Lower lobe of right lung (tissue), 2 donors: ENCODE results near the gene TNNC1. TPM values are rescaled to one million over a fixed set of nuclear protein-coding genes. Genes with fewer than 3 reads are reported as not detected.

Source experiments
- ATAC-seq, 2 donors: fragments of 200-7000 bp; cut with Tn5 transposase; one replicate each; pipeline ENCODE4 v1.9.1; 2020 to 2022; ENCODE audit warnings: mild to moderate bottlenecking in 2 of 2, moderate library complexity in 2 of 2
- DNase-seq: peaks from one replicate; pipeline ENCODE4 v3.0.0-alpha.2; 2020
- H3K27ac ChIP-seq: fragments of 200-600 bp; one replicate; pipeline ENCODE4 v1.8.0; 2022
- H3K27me3 ChIP-seq: fragments of 200-600 bp; one replicate; pipeline ENCODE4 v1.8.0; 2022; ENCODE audit warnings: low read depth
- H3K36me3 ChIP-seq: fragments of 200-600 bp; one replicate; pipeline ENCODE4 v1.8.0; 2022; ENCODE audit warnings: mild to moderate bottlenecking
- H3K4me1 ChIP-seq: fragments of 200-600 bp; one replicate; pipeline ENCODE4 v1.8.0; 2022
- H3K4me3 ChIP-seq: fragments of 200-600 bp; one replicate; pipeline ENCODE4 v1.8.0; 2022; ENCODE audit warnings: mild to moderate bottlenecking
- H3K9me3 ChIP-seq: fragments of 200-600 bp; one replicate; pipeline ENCODE4 v1.8.0; 2022
- CTCF ChIP-seq: fragments of 200-600 bp; IDR thresholded peaks from one replicate; pipeline ENCODE4 v1.8.0; 2022; ENCODE audit warnings: antibody characterized with exemption, mild to moderate bottlenecking
- intact Hi-C: fragments of 100-400 bp; cut with DNase I; formaldehyde crosslinking; loops from one replicate; pipeline ENCODE4 v1.11.0; 2022
- total RNA-seq: library from RNA; stranded (reverse); fragmentation: NEBNext Ultra II Directional; extraction: Animal tissue kit (Norgen Biotek cat#: 25700); gene quantifications from one replicate; pipeline ENCODE4 v1.2.1, GENCODE V29; 2021
- donor health status: DM: no; HTN: yes; CAD: no; lungs with severe emphysema.

TNNC1 gene
- total RNA-seq, 1 donor from 2014 or later, result 44.0 TPM

- DNase-seq (no peak), ATAC-seq (no peak)
- intact Hi-C loops, result no loop called here
- peaks cover 16% of the 10 kb centered on the region for H3K4me1 ChIP-seq
- H3K27me3 ChIP-seq, result no peaks in the 10 kb centered on the region
- H3K27ac ChIP-seq, result no peak overlapping the region
- TF ChIP-seq CTCF, result no peak
- peaks cover 81% of the 10 kb centered on the region for H3K36me3 ChIP-seq
- no peak overlapping the region for H3K4me3 ChIP-seq
- H3K9me3 ChIP-seq, result no peaks in the 10 kb centered on the region
These were observed 48.2 kb downstream of the TNNC1 start for GRCh38 chr3:52405601-52406110.

- no peak overlapping the region for H3K27ac ChIP-seq
- no peak for TF ChIP-seq CTCF
- H3K4me3 ChIP-seq, result no peak overlapping the region
- H3K27me3 ChIP-seq, result no peaks in the 10 kb centered on the region
- peak; percentile 28 for DNase-seq
- peaks cover 86% of the 10 kb centered on the region for H3K36me3 ChIP-seq
- ATAC-seq, result no peak
- peaks cover 16% of the 10 kb centered on the region for H3K4me1 ChIP-seq
- H3K9me3 ChIP-seq, result no peaks in the 10 kb centered on the region
- intact Hi-C loops, result no loop called here
These were observed 48.8 kb downstream of the TNNC1 start for GRCh38 chr3:52405066-52405465.

- no peak for TF ChIP-seq CTCF
- intact Hi-C loops, result no loop called here
- H3K27me3 ChIP-seq, result no peaks in the 10 kb centered on the region
- no peak overlapping the region for H3K27ac ChIP-seq
- ATAC-seq (no peak), DNase-seq (no peak)
- H3K36me3 ChIP-seq, result peaks cover 91% of the 10 kb centered on the region
- no peaks in the 10 kb centered on the region for H3K9me3 ChIP-seq
- no peak overlapping the region for H3K4me3 ChIP-seq
- peaks cover 16% of the 10 kb centered on the region for H3K4me1 ChIP-seq
These were observed 49.5 kb downstream of the TNNC1 start for GRCh38 chr3:52404391-52404790.

GRCh38 chr3:52403955-52404354 is 49.9 kb downstream of the TNNC1 start:
- Histone ChIP-seq H3K36me3 (peaks cover 94% of the 10 kb centered on the region), H3K4me3 (no peak overlapping the region), H3K27me3 (no peaks in the 10 kb centered on the region), H3K9me3 (no peaks in the 10 kb centered on the region), H3K4me1 (peaks cover 12% of the 10 kb centered on the region), H3K27ac (no peak overlapping the region)
- ATAC-seq (no peak), DNase-seq (no peak)
- intact Hi-C loops, result no loop called here
- TF ChIP-seq CTCF, result no peak

- Histone ChIP-seq H3K27me3 (no peaks in the 10 kb centered on the region), H3K4me1 (peaks cover 6% of the 10 kb centered on the region), H3K36me3 (peaks cover 96% of the 10 kb centered on the region), H3K27ac (no peak overlapping the region), H3K4me3 (no peak overlapping the region), H3K9me3 (no peaks in the 10 kb centered on the region)
- DNase-seq (peak; percentile 38), ATAC-seq (no peak)
- intact Hi-C loops, result no loop called here
- TF ChIP-seq CTCF, result no peak
These were observed 50.5 kb downstream of the TNNC1 start for GRCh38 chr3:52403271-52403841.
